Measurements from ENCODE around the gene NAT16. TPM values are rescaled to one million over a fixed set of nuclear protein-coding genes. Genes with fewer than 3 reads are reported as not detected.

Gene NAT16
- total RNA-seq, 4 donors from 2014 or later = not detected

DNA sequence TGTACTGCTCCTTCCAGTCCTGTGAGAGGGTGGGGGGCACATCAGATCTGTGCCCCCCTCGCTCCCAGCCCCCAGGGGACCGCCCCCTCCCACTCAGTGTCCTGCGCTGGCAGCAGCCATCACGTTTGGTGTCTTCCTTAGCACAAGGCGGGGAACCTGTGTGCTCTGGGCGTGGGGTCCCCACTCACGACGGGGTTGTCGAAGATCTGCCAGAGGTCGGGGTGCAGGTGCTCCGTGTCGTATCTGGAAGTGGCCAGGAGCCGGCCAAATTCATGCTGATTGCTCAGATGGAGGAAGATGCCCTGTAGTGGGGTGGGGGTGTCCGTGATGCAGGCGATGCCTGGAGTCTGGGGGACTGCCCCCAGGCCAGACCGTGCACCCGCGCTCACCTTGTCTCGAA lies 30.1 kb upstream of the NAT16 start:
- Histone ChIP-seq H3K9me3 (no peaks in the 10 kb centered on the region), H3K27me3 (no peaks in the 10 kb centered on the region), H3K27ac (replicated peaks in 1 of 4) (no peak overlapping the region), H3K4me1 (peaks cover 0 to 6% (median 6%) of the 10 kb centered on the region in 4 donors), H3K4me3 (no peak overlapping the region), H3K36me3 (peaks cover 55 to 95% (median 93%) of the 10 kb centered on the region in 4 donors)
- no peak for TF ChIP-seq POLR2A (IDR thresholded peaks at IDR 0.05; ENCODE audit: low read depth)
- TF ChIP-seq, protein P1, sequence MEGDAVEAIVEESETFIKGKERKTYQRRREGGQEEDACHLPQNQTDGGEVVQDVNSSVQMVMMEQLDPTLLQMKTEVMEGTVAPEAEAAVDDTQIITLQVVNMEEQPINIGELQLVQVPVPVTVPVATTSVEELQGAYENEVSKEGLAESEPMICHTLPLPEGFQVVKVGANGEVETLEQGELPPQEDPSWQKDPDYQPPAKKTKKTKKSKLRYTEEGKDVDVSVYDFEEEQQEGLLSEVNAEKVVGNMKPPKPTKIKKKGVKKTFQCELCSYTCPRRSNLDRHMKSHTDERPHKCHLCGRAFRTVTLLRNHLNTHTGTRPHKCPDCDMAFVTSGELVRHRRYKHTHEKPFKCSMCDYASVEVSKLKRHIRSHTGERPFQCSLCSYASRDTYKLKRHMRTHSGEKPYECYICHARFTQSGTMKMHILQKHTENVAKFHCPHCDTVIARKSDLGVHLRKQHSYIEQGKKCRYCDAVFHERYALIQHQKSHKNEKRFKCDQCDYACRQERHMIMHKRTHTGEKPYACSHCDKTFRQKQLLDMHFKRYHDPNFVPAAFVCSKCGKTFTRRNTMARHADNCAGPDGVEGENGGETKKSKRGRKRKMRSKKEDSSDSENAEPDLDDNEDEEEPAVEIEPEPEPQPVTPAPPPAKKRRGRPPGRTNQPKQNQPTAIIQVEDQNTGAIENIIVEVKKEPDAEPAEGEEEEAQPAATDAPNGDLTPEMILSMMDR (IDR thresholded peaks at IDR 0.05) = no peak
- WGBS = 87% methylated on average over 9 of the region's 19 CpGs
- intact Hi-C loops (cut with DNase I) = no loop called here
- no peak for DNase-seq (ENCODE audit: extremely low spot score)

GRCh38 chr7:101208794-101209193 lies 28.7 kb upstream of the NAT16 start:
- no peak for DNase-seq (ENCODE audit: extremely low spot score)
- Histone ChIP-seq H3K36me3 (peaks cover 44 to 81% (median 80%) of the 10 kb centered on the region in 4 donors), H3K27me3 (peaks cover 0 to 4% (median 0%) of the 10 kb centered on the region in 4 donors), H3K27ac (replicated peaks in 1 of 4) (no peak overlapping the region), H3K4me3 (no peak overlapping the region), H3K4me1 (no peaks in the 10 kb centered on the region), H3K9me3 (no peaks in the 10 kb centered on the region)
- intact Hi-C loops (cut with DNase I) = no loop called here
- WGBS = 94% methylated on average over 14 of the region's 14 CpGs
- no peak for TF ChIP-seq EP300 (IDR thresholded peaks at IDR 0.05)
- TF ChIP-seq, protein P1 (IDR thresholded peaks at IDR 0.05) = no peak
- TF ChIP-seq POLR2AphosphoS5 (IDR thresholded peaks at IDR 0.05) = no peak
- TF ChIP-seq POLR2A (IDR thresholded peaks at IDR 0.05; ENCODE audit: low read depth) = no peak

DNA sequence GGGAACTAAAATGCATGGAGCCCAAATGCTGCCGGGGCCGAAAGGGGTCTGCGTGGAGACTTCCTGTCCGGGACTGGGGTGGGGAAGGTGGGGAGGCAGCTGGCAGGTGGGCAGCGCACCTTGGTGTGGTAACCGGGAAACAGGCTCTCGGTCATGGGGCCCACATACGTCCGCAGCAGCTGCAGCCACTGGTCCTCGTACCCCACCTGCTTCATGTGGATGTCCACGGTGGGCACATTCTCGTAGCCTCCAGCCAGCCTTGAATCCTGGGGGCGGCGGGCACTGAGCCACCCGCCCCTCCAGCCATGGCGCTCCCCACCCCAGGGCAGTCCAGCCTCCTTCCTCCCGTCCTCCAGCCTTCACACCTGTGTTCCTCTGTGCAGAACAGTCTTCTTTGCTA lies 27.4 kb upstream of the NAT16 start:
- Histone ChIP-seq H3K27ac (replicated peaks in 1 of 4) (no peak overlapping the region), H3K27me3 (peaks cover 0 to 16% (median 6%) of the 10 kb centered on the region in 4 donors), H3K36me3 (peaks cover 41 to 68% (median 66%) of the 10 kb centered on the region in 4 donors), H3K4me3 (no peak overlapping the region), H3K9me3 (no peaks in the 10 kb centered on the region), H3K4me1 (peaks cover 0 to 1% (median under 1%) of the 10 kb centered on the region in 4 donors)
- DNase-seq (ENCODE audit: extremely low spot score) = no peak
- TF ChIP-seq POLR2AphosphoS5 (IDR thresholded peaks at IDR 0.05) (no peak), POLR2A (IDR thresholded peaks at IDR 0.05; ENCODE audit: low read depth) (no peak), EP300 (IDR thresholded peaks at IDR 0.05) (no peak)
- TF ChIP-seq, protein P1 (IDR thresholded peaks at IDR 0.05) = no peak
- intact Hi-C loops (cut with DNase I) = no loop called here
- 89% methylated on average over 3 of the region's 17 CpGs for WGBS

DNA sequence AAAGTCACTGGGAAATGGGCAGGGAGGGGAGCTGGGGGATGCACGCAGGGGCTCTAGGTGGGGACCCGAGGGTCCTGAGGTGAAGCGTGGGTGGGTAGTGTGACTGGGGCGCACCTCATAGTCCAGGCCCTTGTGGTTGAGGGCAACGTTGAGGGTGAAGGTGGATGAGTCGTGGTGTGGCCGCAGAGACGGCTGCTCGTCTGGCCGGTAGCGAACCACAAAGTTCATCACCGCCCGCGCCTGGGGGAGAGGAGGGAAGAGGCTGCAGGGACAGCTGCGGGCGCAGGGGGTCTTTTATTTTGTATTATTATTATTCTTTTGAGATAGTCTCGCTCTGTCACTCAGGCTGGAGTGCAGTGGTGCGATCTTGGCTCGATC lies 26.6 kb upstream of the NAT16 start:
- intact Hi-C loops (cut with DNase I) = no loop called here

More for the DNA sequence above, 26.6 kb upstream of the NAT16 start:
- Histone ChIP-seq H3K9me3 (no peaks in the 10 kb centered on the region), H3K4me1 (peaks cover 6 to 9% (median 8%) of the 10 kb centered on the region in 4 donors), H3K27ac (replicated peaks in 1 of 4) (no peak overlapping the region), H3K27me3 (peaks cover 5 to 24% (median 13%) of the 10 kb centered on the region in 4 donors), H3K4me3 (no peak overlapping the region), H3K36me3 (peaks cover 33 to 60% (median 58%) of the 10 kb centered on the region in 4 donors)
- WGBS = 87% methylated on average over 19 of the region's 19 CpGs
- TF ChIP-seq POLR2A (IDR thresholded peaks at IDR 0.05; ENCODE audit: low read depth) (no peak), POLR2AphosphoS5 (IDR thresholded peaks at IDR 0.05) (no peak), EP300 (IDR thresholded peaks at IDR 0.05) (no peak)
- TF ChIP-seq, protein P1 (IDR thresholded peaks at IDR 0.05) = no peak
- no peak for DNase-seq (ENCODE audit: extremely low spot score)

All from esophagus muscularis mucosa (tissue), 4 donors.